ENCODE data around the gene LMAN1.

LMAN1 gene

GRCh38 chr18:59352250-59352855, 6.7 kb downstream of the LMAN1 start:
- peaks cover 82% of the 10 kb centered on the region for H3K36me3 ChIP-seq (ENCODE audit: insufficient read depth, low read length)
- H2AFZ ChIP-seq (ENCODE audit: low read depth, low read length), result no peak overlapping the region
- H3K4me3 ChIP-seq (ENCODE audit: low read length), result no peak overlapping the region
- no peaks in the 10 kb centered on the region for H3K27me3 ChIP-seq (ENCODE audit: insufficient read depth, low read length)
- no peaks in the 10 kb centered on the region for H3K9me3 ChIP-seq (ENCODE audit: low read length)
- H3K4me1 ChIP-seq (ENCODE audit: insufficient read depth, low read length), result peaks cover 6% of the 10 kb centered on the region

DNA sequence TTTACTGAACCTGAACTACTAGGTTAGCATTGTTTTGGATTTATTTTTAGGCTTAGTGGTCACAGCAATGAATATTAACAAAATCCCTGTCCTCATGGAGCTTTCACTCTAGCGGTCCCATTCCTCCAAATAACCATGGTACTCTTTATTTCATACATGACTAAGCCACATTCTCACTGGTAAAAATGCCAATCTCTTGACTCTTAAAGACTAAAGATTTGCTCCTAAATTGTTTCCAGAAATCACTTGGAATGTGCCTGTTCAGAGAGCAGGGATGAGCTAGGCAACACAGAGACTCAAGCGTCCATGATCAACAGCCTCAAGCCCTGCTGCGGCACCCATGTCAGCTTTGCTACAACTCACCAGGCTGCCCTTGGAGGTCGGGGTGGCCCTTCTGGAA, 13.5 kb downstream of the LMAN1 start:
- Histone ChIP-seq H3K27me3 (ENCODE audit: insufficient read depth, low read length) (no peaks in the 10 kb centered on the region), H3K9me3 (ENCODE audit: low read length) (peaks cover 10% of the 10 kb centered on the region), H3K4me1 (ENCODE audit: insufficient read depth, low read length) (no peaks in the 10 kb centered on the region), H2AFZ (ENCODE audit: low read depth, low read length) (no peak overlapping the region), H3K36me3 (ENCODE audit: insufficient read depth, low read length) (peaks cover 88% of the 10 kb centered on the region), H3K4me3 (ENCODE audit: low read length) (no peak overlapping the region)

DNA sequence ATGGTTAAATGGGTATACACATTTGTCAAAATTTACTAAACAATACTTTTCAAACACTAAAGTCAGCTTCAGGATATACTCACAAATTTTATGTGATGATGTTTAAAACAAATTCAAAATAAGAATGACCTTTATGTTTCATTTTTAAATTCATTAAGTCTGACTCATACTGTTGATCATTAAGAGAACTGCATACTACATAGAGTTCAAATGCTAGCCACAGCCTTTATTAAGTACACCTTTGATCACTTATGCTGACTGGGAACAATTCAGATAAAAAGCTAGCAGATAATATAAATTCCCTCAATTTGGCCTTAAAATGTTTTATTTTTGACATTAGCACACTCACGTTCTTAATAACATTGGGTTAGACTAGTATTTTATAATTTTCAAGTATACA, 14.1 kb downstream of the LMAN1 start:
- H2AFZ ChIP-seq (ENCODE audit: low read depth, low read length), result no peak overlapping the region
- H3K36me3 ChIP-seq (ENCODE audit: insufficient read depth, low read length), result peaks cover 89% of the 10 kb centered on the region
- peaks cover 10% of the 10 kb centered on the region for H3K9me3 ChIP-seq (ENCODE audit: low read length)
- no peak overlapping the region for H3K4me3 ChIP-seq (ENCODE audit: low read length)
- no peaks in the 10 kb centered on the region for H3K4me1 ChIP-seq (ENCODE audit: insufficient read depth, low read length)
- H3K27me3 ChIP-seq (ENCODE audit: insufficient read depth, low read length), result no peaks in the 10 kb centered on the region

GRCh38 chr18:59343926-59344325, 15.1 kb downstream of the LMAN1 start:
- H3K9me3 ChIP-seq (ENCODE audit: low read length), result peaks cover 18% of the 10 kb centered on the region
- H3K4me3 ChIP-seq (ENCODE audit: low read length), result no peak overlapping the region
- H3K27me3 ChIP-seq (ENCODE audit: insufficient read depth, low read length), result no peaks in the 10 kb centered on the region
- peaks cover 83% of the 10 kb centered on the region for H3K36me3 ChIP-seq (ENCODE audit: insufficient read depth, low read length)
- H2AFZ ChIP-seq (ENCODE audit: low read depth, low read length), result no peak overlapping the region
- no peaks in the 10 kb centered on the region for H3K4me1 ChIP-seq (ENCODE audit: insufficient read depth, low read length)

DNA sequence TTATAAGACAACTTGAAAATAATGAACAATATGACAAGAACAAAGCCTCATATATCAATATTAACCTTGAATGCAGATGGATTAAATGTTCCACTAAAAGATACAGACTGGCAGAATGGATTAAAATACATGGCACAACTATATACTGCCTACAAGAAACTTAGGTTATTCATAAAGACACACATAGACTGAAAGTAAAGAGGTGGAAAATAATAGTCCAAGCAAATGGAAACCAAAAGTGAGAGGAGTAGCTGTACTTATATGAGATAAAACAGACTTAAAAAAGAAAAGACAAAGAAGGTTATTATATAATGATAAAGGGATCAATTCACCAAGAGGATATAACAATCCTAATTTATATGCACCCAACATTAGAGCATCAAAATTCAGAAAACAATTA, 18.2 kb downstream of the LMAN1 start:
- Histone ChIP-seq H3K4me3 (ENCODE audit: low read length) (no peak overlapping the region), H3K36me3 (ENCODE audit: insufficient read depth, low read length) (peaks cover 75% of the 10 kb centered on the region), H3K4me1 (ENCODE audit: insufficient read depth, low read length) (no peaks in the 10 kb centered on the region), H3K9me3 (ENCODE audit: low read length) (peaks cover 18% of the 10 kb centered on the region), H2AFZ (ENCODE audit: low read depth, low read length) (no peak overlapping the region), H3K27me3 (ENCODE audit: insufficient read depth, low read length) (no peaks in the 10 kb centered on the region)

DNA sequence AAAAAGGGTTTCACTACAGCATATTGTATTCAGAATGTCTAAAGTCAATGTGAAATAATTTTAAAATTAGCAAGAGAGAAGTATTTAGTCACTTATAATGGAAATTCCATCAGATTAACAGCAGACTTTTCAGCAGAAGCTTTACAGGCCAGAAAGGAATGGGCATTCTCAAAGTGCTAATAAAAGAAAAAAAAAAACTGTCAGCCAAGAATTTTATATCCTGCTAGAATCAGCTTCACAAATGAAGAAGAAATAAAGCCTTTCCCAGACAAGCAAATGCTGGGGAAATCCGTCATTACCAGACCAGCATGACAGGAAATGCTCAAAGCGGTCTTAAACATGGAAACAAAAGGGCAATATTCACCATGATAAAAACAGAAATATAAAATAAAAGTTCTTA, 18.8 kb downstream of the LMAN1 start:
- H3K27me3 ChIP-seq (ENCODE audit: insufficient read depth, low read length), result no peaks in the 10 kb centered on the region
- no peaks in the 10 kb centered on the region for H3K4me1 ChIP-seq (ENCODE audit: insufficient read depth, low read length)
- peaks cover 74% of the 10 kb centered on the region for H3K36me3 ChIP-seq (ENCODE audit: insufficient read depth, low read length)
- no peak overlapping the region for H3K4me3 ChIP-seq (ENCODE audit: low read length)
- H3K9me3 ChIP-seq (ENCODE audit: low read length), result peaks cover 16% of the 10 kb centered on the region
- no peak overlapping the region for H2AFZ ChIP-seq (ENCODE audit: low read depth, low read length)

DNA sequence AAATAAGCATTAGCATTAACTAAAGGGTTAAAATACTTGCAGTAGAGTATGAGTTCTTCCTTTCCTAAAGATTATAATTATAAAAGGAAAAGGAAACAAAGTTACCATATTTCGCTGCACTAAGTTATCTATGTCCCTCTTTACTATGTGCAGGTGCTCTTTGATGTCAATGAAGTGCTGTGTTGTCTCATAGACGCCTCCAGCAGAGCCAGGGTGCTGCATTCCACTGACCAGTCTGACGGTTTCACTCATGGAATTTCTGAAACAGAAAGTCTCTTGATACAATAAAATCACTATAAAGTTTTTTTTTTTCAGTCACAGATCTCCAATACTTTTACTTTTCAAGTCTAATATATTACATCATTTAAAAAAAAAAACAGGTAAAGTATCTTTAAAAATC, 26.1 kb downstream of the LMAN1 start:
- Histone ChIP-seq H3K4me1 (ENCODE audit: insufficient read depth, low read length) (peaks cover 14% of the 10 kb centered on the region), H3K27me3 (ENCODE audit: insufficient read depth, low read length) (no peaks in the 10 kb centered on the region), H2AFZ (ENCODE audit: low read depth, low read length) (no peak overlapping the region), H3K9me3 (ENCODE audit: low read length) (no peaks in the 10 kb centered on the region), H3K4me3 (ENCODE audit: low read length) (no peak overlapping the region), H3K36me3 (ENCODE audit: insufficient read depth, low read length) (peaks cover 61% of the 10 kb centered on the region)

DNA sequence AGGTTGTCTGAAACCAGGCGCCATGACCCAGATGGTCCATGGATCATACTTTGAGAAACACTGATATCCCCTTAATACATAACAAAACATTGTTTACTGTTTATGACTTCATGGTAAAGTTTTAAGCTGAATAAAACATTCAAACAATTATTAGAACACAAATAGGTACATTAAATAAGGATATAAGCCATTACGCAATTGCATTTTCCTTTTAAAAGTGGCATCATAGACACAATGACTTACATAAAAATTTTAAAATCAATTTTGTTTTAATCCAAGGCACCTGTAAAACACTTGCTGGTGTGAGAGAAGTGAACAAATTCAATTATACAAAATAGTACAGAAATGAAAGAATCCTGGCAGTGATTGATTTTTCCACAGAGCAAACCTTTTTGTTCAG, 30.4 kb downstream of the LMAN1 start:
- H3K4me1 ChIP-seq (ENCODE audit: insufficient read depth, low read length), result peaks cover 13% of the 10 kb centered on the region
- H3K27me3 ChIP-seq (ENCODE audit: insufficient read depth, low read length), result no peaks in the 10 kb centered on the region
- no peak overlapping the region for H3K4me3 ChIP-seq (ENCODE audit: low read length)
- no peak overlapping the region for H2AFZ ChIP-seq (ENCODE audit: low read depth, low read length)
- H3K36me3 ChIP-seq (ENCODE audit: insufficient read depth, low read length), result peaks cover 47% of the 10 kb centered on the region
- peaks cover 1% of the 10 kb centered on the region for H3K9me3 ChIP-seq (ENCODE audit: low read length)

DNA sequence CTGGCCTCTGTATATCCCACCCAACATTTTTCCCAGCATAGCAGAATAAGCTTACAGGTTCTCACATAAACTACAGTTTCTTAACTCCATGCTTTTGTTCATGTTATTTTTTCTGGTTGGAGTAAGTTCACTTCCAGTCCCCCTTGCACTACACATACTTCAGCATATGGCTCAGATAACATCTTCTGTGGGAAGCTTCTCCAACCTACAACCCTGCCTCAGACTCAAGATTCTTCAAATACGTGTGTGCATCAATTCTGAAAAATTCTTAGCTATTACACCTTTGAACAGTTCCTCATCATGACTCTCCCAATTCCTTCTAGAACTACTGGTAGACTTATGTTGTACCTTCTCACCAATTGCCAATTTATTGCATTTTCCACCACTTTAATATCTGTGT, 33.1 kb downstream of the LMAN1 start:
- H3K4me1 ChIP-seq (ENCODE audit: insufficient read depth, low read length), result peaks cover 12% of the 10 kb centered on the region
- H3K27me3 ChIP-seq (ENCODE audit: insufficient read depth, low read length), result no peaks in the 10 kb centered on the region
- peaks cover 3% of the 10 kb centered on the region for H3K9me3 ChIP-seq (ENCODE audit: low read length)
- H2AFZ ChIP-seq (ENCODE audit: low read depth, low read length), result no peak overlapping the region
- no peak overlapping the region for H3K4me3 ChIP-seq (ENCODE audit: low read length)
- H3K36me3 ChIP-seq (ENCODE audit: insufficient read depth, low read length), result peaks cover 23% of the 10 kb centered on the region

GRCh38 chr18:59324623-59324971, 34.5 kb downstream of the LMAN1 start:
- Histone ChIP-seq H3K36me3 (ENCODE audit: insufficient read depth, low read length) (peaks cover 14% of the 10 kb centered on the region), H3K4me3 (ENCODE audit: low read length) (no peak overlapping the region), H3K27me3 (ENCODE audit: insufficient read depth, low read length) (no peaks in the 10 kb centered on the region), H3K4me1 (ENCODE audit: insufficient read depth, low read length) (peaks cover 12% of the 10 kb centered on the region), H2AFZ (ENCODE audit: low read depth, low read length) (no peak overlapping the region), H3K9me3 (ENCODE audit: low read length) (peaks cover 3% of the 10 kb centered on the region)

GRCh38 chr18:59323931-59324622, 35.0 kb downstream of the LMAN1 start:
- H3K36me3 ChIP-seq (ENCODE audit: insufficient read depth, low read length), result peaks cover 11% of the 10 kb centered on the region
- H3K4me1 ChIP-seq (ENCODE audit: insufficient read depth, low read length), result peaks cover 12% of the 10 kb centered on the region
- H2AFZ ChIP-seq (ENCODE audit: low read depth, low read length), result no peak overlapping the region
- H3K4me3 ChIP-seq (ENCODE audit: low read length), result no peak overlapping the region
- peaks cover 3% of the 10 kb centered on the region for H3K9me3 ChIP-seq (ENCODE audit: low read length)
- H3K27me3 ChIP-seq (ENCODE audit: insufficient read depth, low read length), result no peaks in the 10 kb centered on the region

DNA sequence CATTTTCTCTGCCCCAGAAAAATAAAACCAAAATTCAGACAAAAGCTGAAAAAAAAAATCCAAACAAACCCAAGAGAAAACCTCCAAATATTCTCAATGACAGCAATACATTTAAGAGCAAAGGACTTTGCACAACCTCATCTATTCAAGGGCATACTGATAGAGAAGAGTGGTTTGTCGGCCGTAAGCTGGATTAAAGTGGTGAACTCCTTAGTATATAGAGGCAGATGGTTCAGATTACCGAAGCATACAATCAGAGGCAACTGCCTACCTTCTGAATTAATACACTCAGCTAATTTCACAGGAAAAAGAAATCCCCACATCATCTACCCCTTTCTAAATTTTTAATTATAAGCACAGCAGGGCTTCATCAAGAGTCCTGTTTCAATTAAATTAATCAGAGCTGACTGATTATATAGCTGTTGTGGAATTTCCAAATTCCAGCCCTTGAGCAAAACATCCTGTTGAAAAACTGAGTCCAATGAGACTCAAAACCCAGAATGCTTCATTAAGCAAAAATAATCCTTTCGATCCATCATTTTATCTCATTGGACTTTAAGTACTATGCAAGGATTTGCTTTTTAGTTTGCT, 40.5 kb downstream of the LMAN1 start, which contains the start of gene CPLX4:
Gene CPLX4 (minus strand): TSS at position 190 of the 591 bp plus-strand sequence. CDS start 187 bp downstream, at position 3.
- Histone ChIP-seq H2AFZ (ENCODE audit: low read depth, low read length) (no peak within 1 kb of the TSS), H3K9me3 (ENCODE audit: low read length) (peaks cover 2% of the 10 kb centered on the region), H3K4me3 (ENCODE audit: low read length) (no peak within 1 kb of the TSS), H3K36me3 (ENCODE audit: insufficient read depth, low read length) (no peaks in the 10 kb centered on the region), H3K27me3 (ENCODE audit: insufficient read depth, low read length) (peaks cover 13% of the 10 kb centered on the region), H3K4me1 (ENCODE audit: insufficient read depth, low read length) (no peaks in the 10 kb centered on the region)

DNA sequence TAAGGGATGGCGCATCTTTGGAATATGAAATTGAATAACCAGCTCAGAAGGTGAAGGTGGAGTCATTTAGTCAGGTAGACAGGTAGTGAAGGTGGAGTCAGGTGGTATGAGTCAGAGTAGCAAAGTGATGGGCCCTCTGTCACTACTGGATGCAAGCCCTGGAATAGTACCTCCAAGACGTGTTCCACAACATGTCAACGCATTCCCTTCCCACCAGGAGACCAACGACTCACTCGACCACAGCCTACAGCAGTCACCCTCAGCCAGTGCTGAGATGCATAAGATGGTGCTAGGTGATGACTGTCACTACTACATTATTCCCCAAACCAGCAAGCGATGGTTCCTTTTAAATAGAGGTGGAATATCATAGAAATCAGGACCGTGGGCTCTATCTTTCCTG, 47.4 kb downstream of the LMAN1 start:
- no peaks in the 10 kb centered on the region for H3K36me3 ChIP-seq (ENCODE audit: insufficient read depth, low read length)
- H3K4me1 ChIP-seq (ENCODE audit: insufficient read depth, low read length), result peaks cover 3% of the 10 kb centered on the region
- H3K27me3 ChIP-seq (ENCODE audit: insufficient read depth, low read length), result peaks cover 35% of the 10 kb centered on the region
- no peak overlapping the region for H2AFZ ChIP-seq (ENCODE audit: low read depth, low read length)
- no peaks in the 10 kb centered on the region for H3K9me3 ChIP-seq (ENCODE audit: low read length)
- H3K4me3 ChIP-seq (ENCODE audit: low read length), result no peak overlapping the region

Data from neuron (in vitro differentiated cells).